Posterior vena cava (tissue), 2 donors: Measurements from ENCODE around the gene IQGAP3. TPM values are rescaled to one million over a fixed set of nuclear protein-coding genes. Genes with fewer than 3 reads are reported as not detected.
A peak's percentile ranks its signal among the peaks of the same experiment; 100 is the strongest.
"Not testable (repeated sequence)": the region's sequence is repeated elsewhere in the genome, so short reads cannot be mapped to it uniquely, and the experiment has no call there.

Experiments used
- DNase-seq: peaks from one replicate; pipeline ENCODE4 v3.0.0-alpha.2; 2020; ENCODE audit warnings: low spot score
- intact Hi-C, 2 donors: fragments of 100-400 bp; cut with DNase I; formaldehyde crosslinking; loops; one replicate each; pipeline versions ENCODE4 v1.14.1 to v1.14.2; 2022 to 2023
- total RNA-seq, 2 donors: library from RNA; stranded (reverse); fragmentation: NEBNext Ultra II Directional; extraction: Animal tissue kit (Norgen Biotek cat#: 25700); gene quantifications; one replicate each; pipeline ENCODE4 v1.2.1, GENCODE V29; 2021
- donor health status: DM: yes; HTN: yes; CAD: no.
- donor health status: DM: yes; HTN: yes; CAD: no.

Gene IQGAP3
- total RNA-seq, 2 donors from 2014 or later: 0.43 to 0.79 TPM

DNA sequence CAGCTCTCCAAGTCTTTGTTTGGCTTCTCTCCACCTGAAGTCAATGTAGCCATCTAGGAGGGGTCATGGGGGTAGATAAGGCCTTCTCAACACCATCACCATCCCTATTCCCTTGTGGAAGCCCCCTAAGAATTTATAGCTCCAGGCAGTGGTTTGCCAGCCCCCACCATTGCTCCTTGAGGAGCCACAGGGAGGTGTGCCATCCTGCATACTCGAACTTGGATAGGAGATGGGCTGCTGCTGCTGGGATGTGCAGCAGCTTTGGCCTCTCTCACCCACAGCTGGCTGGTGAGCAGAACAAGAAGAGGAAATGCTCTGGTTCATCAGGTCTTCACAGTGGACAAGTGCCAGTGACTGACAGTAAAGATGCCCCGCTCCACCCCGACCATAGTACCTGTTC lies 24.1 kb upstream of the IQGAP3 start:
- intact Hi-C loops: loop anchor here in 1 of 2 donors (10.0 kb wide), 1 partner anchor 112 kb away; no protein-coding TSS in a partner anchor
- DNase-seq: no peak

DNA sequence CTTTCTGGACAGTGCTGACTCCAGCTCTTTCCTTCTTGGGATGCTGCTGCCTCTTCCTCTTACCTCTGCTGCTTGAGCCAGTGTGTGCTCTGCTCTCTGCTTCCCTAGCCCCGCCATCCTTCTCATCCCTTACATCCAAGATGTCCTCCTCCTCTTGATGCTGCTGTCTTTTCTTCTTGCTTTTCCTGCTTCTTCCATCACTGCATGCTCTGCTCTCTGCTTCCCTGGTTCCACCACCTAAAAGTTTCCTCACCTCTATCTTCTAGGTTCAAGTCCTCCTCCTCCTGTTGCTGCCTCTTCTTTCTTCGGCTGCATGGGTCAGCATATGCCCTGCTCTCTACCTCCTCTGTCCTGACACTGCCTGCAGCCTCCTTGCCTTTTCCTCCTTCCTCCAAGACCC lies 22.7 kb upstream of the IQGAP3 start:
- intact Hi-C loops: loop anchor here in 1 of 2 donors (10.0 kb wide), 1 partner anchor 110 kb away; no protein-coding TSS in a partner anchor
- DNase-seq: no peak

DNA sequence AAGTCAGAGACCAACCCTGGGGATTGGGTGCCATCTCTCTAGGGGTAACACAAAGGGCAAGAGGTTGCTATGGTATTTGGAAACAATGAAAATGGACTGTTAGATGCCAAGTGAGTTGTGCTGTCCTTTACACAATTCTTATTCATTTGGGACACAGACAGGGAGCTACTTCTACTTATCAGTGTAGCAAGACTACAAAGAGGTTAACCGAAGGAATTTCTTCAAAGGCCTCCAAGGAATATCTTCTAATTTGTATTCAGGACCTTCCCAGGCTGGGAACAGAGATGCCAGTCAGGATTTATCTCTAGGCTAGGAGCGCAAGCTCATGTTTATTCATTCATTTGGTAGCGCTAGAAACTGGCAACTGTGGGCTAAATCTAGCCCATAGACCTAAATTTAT lies 21.8 kb upstream of the IQGAP3 start:
- DNase-seq: no peak
- intact Hi-C loops: loop anchor here in 1 of 2 donors (10.0 kb wide), 1 partner anchor 109 kb away; no protein-coding TSS in a partner anchor

DNA sequence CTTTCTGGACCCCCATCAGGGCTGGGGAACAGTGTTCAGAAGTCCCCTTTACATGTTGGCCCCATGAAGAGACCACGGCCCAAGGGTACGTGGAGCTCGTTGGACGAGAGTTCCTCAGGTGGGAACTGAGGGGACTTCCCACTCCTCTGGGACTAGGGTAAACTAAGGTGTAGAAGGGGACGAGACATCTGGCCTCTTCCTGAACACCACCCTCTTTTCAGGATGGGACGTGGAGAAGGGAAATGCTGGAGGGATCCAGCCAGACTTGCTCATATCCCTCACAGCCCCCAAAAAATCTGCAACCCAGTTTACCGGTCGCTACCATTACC lies 21.3 kb upstream of the IQGAP3 start:
- no peak for DNase-seq
- intact Hi-C loops: loop anchor here in 1 of 2 donors (10.0 kb wide), 1 partner anchor 109 kb away; no protein-coding TSS in a partner anchor

- intact Hi-C loops: loop anchor here in 1 of 2 donors (10.0 kb wide), 1 partner anchor 108 kb away; no protein-coding TSS in a partner anchor
Measured at GRCh38 chr1:156592910-156593660, 20.7 kb upstream of the IQGAP3 start.

DNA sequence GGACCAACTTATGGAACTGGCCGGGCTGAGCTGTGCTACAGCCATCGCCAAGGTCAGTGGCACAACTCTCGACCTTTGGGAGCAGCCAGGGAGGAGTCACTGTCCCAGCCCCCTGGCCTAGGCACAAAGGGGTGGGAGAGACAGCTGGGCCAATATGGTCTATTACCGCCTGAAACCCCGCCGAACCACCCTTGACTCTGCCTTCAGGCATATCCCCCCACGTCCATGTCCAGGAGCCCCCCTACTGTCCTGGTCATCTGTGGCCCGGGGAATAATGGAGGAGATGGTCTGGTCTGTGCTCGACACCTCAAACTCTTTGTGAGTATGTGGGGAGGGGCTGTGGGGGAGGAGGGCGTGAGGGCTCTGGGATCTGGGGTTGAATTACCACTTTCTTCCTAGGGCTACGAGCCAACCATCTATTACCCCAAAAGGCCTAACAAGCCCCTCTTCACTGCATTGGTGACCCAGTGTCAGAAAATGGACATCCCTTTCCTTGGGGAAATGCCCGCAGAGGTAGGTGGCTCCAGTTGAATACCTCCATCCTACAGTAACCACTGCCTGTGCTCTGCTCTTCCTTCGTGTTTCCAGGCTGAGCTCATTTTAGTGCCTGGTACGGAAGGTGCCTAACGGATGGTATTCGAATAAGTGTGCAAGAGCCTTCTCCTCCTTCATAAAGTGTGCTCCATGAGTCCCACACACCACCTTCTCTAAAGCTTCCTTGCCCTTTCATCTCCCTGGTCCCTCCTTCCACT lies 20.0 kb upstream of the IQGAP3 start:
- DNase-seq: no peak
- intact Hi-C loops: loop anchor here in 1 of 2 donors (10.0 kb wide), 1 partner anchor 108 kb away; no protein-coding TSS in a partner anchor

More at GRCh38 chr1:156592910-156593660, 20.7 kb upstream of the IQGAP3 start:
- no peak for DNase-seq

DNA sequence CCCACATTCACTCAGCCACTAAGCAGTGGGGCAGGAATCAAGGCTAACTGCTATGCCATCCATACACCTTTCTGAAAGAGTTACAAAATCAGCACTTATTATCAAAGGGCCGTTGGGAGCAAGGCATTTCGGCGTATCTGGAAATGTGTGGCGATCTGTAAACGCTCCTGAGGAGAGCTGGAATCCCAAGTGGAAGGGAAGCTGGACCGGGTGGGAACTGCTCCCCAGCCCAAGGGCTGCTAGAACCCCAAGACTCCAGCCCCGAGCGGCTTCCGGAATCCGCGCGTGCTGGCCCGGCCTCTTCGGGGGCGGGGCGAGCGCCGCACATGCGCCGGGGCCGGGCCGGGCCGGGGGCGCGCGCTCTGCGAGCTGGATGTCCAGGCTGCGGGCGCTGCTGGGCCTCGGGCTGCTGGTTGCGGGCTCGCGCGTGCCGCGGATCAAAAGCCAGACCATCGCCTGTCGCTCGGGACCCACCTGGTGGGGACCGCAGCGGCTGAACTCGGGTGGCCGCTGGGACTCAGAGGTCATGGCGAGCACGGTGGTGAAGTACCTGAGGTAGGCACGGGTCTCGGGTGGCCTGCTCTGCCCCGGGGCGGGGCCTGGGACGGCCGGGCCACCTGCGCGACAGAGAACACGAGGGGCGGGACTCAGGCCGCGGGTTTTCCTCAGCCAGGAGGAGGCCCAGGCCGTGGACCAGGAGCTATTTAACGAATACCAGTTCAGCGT lies 19.2 kb upstream of the IQGAP3 start, which contains the start of gene NAXE:
Gene NAXE (plus strand): TSS at position 345 of the 726 bp plus-strand sequence. CDS start 29 bp downstream, at position 374.
- DNase-seq: peak; percentile 92
- intact Hi-C loops: loop anchor here in 1 of 2 donors (10.0 kb wide), 1 partner anchor 107 kb away; no protein-coding TSS in a partner anchor

DNA sequence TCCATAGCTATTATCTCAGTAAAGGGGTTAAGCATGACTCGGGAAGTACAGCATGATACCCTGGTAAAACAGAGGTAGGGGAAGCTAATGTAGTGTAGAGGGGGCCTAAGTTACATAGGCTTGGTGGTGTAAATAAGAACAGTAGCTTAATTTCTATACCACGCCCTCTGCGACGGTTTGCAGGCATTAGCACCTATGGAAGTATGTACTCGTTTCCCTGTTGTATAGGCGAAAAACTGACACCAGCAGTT lies 18.7 kb upstream of the IQGAP3 start:
- intact Hi-C loops: loop anchor here in 1 of 2 donors (10.0 kb wide), 1 partner anchor 106 kb away; no protein-coding TSS in a partner anchor
- no peak for DNase-seq

GRCh38 chr1:156590326-156591180 lies 18.2 kb upstream of the IQGAP3 start:
- DNase-seq: no peak
- intact Hi-C loops: loop anchor here in 1 of 2 donors (10.0 kb wide), 1 partner anchor 106 kb away; no protein-coding TSS in a partner anchor

DNA sequence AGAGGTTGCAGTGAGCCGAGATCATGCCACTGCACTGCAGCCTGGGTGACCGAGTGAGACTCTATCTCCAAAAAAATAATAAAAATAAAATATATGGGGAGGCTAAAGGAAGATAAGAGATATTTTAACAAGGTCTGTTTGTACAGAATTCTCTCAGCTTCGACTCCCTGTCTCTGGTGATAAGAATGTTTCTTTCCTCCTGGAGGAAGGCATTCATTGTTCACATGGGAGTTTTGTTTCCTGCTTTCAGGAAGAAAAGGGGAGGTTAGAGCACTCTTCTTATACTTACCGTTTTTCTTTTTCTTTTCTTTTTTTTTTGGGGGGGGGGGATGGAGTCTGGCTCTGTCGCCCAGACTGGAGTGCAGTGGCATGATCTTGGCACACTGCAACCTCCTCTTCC lies 17.2 kb upstream of the IQGAP3 start:
- no peak for DNase-seq
- intact Hi-C loops: loop anchor here (10.0 kb wide), 2 partner anchors 75 to 205 kb away; no protein-coding TSS in a partner anchor

DNA sequence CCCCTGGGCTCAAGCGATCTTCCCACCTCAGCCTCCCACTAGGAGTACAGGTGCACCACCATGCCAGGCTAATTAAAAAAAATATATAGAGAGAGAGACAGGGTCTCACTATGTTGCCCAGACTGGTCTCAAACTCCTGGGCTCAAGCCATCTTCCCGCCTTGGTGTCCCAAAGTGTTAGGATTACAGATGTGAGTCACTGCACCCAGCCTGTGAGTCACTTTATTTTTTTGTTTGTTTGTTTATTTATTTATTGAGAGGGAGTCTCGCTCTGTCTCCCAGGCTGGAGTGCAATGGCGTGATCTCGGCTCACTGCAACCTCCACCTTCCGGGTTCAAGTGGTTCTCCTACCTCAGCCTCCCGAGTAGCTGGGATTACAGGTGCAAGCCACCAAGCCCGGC lies 15.6 kb upstream of the IQGAP3 start:
- intact Hi-C loops: loop anchor here (10.0 kb wide), 2 partner anchors 73 to 203 kb away; no protein-coding TSS in a partner anchor
- not testable (repeated sequence) for DNase-seq

DNA sequence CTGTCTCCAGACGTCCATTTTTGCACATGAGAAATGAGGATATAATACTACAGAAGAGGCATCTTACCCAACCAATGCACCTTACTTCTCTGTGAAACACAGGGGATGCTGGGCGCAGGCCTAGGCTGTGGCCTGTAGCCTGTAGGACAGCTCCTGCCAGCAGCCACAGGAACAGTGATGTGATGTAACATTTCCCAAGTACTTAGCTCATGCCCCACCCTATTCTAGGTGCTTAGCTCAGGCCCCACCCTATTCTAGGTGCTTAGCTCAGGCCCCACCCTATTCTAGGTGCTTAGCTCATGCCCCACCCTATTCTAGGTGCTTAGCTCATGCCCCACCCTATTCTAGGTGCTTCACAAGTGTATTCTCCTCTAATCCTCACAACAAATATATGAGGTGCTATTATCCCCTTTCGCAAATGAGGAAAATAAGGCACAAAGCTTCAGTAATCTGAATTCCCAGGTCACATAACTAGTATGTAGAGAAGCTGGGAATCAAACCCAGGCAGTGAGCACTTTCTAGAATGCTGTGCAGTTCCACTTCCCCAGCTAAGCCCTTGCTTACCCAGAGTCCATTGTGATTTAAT lies 14.6 kb upstream of the IQGAP3 start:
- no peak for DNase-seq

DNA sequence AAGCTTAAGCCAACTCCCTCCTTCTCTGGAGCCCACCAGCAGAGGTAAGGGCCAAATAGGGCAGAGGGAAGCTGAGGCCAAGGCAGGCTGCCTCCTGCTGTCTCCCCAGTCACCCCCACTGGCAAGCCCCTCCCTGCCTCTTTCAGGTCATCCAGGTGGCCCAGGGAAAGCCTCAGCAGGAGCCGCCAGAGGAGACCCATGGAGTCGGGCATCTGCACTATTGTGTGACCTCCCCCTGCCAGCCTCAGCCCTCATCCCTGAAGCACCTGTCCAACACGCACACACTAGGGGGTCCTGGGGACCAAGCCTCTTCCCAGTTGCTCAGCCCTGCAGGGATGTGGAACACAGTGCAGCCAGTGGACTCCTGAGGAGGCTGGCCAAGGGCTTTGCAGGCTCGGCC lies 14.0 kb upstream of the IQGAP3 start:
- intact Hi-C loops: loop anchor here (10.0 kb wide), 2 partner anchors 72 to 202 kb away; no protein-coding TSS in a partner anchor
- DNase-seq: no peak

More for the DNA sequence above, 14.6 kb upstream of the IQGAP3 start:
- intact Hi-C loops: loop anchor here (10.0 kb wide), 2 partner anchors 72 to 202 kb away; no protein-coding TSS in a partner anchor

DNA sequence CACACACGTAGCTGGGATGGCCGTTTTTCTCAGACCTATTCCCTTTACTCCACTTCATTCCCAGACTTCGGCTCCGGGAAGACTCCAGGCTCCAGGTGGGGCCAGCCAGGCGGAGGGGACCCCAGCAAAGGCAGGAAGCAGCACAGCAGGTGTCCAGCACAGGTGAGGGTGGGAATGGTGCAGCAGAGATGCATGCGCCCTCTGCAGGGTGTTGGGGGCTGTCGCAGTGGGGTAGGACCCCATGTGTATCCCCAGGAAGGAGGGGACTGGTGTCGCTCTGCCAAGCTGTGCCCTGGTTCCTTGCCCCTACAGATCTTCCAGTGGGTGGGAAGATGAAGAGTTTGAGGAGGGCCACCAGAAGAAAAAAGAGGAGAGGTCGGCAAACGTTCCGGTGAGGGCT lies 12.4 kb upstream of the IQGAP3 start:
- no peak for DNase-seq
- intact Hi-C loops: loop anchor here (5.0 to 10.0 kb wide), 3 partner anchors 70 to 200 kb away; no protein-coding TSS in a partner anchor

- DNase-seq: no peak
- intact Hi-C loops: loop anchor here (5.0 to 10.0 kb wide), 3 partner anchors 69 to 199 kb away; no protein-coding TSS in a partner anchor
Measured at GRCh38 chr1:156583821-156584622, 11.7 kb upstream of the IQGAP3 start.

GRCh38 chr1:156582388-156583017 lies 10.1 kb upstream of the IQGAP3 start:
- intact Hi-C loops: loop anchor here (5.0 to 10.0 kb wide), 3 partner anchors 68 to 198 kb away; no protein-coding TSS in a partner anchor

More at GRCh38 chr1:156582388-156583017, 10.1 kb upstream of the IQGAP3 start:
- DNase-seq: no peak
